Right lobe of liver (tissue), 4 donors: Measurements from ENCODE around the gene SPAG16.

Experiments used
- CTCF ChIP-seq, 4 donors: fragments of 200-600 bp in 3 of 4; fragments of 450-650 bp in 1 of 4; IDR thresholded peaks; one replicate each; pipeline versions ENCODE4 v1.5.1 to v1.8.0; 2016 to 2022; ENCODE audit warnings: antibody characterized with exemption in 4 of 4, mild to moderate bottlenecking in 2 of 4
- POLR2A ChIP-seq: fragments of 450-650 bp; IDR thresholded peaks from one replicate; pipeline ENCODE4 v1.6.1; 2017; ENCODE audit warnings: antibody characterized with exemption, mild to moderate bottlenecking
- donor health status: DM: no; HTN: no; CAD: no.
- donor health status: DM: no; HTN: no; CAD: no.
- donor health status: DM: no; HTN: yes; CAD: no.

GRCh38 chr2:213242653-213243052 is 41.6 kb upstream of the SPAG16 start:
- no peak for TF ChIP-seq CTCF (IDR thresholded peaks at IDR 0.05)
- TF ChIP-seq POLR2A, result no peak
